Mucosa of stomach (tissue), 1 donor: ENCODE measurements around the gene PLEKHA5.

Source experiments
- H3K27me3 ChIP-seq: one replicate; pipeline ENCODE4 v1.7.0; 2013; ENCODE audit warnings: mild to moderate bottlenecking, low read length; ENCODE audit not compliant: control insufficient read depth, insufficient read depth
- H3K36me3 ChIP-seq: one replicate; pipeline ENCODE4 v1.7.0; 2013; ENCODE audit warnings: low read length; ENCODE audit not compliant: control insufficient read depth, insufficient read depth
- H3K4me1 ChIP-seq: one replicate; pipeline ENCODE4 v1.7.0; 2013; ENCODE audit warnings: mild to moderate bottlenecking, low read length; ENCODE audit not compliant: control insufficient read depth, insufficient read depth
- H3K4me3 ChIP-seq: one replicate; pipeline ENCODE4 v1.7.0; 2013; ENCODE audit warnings: low read length
- H3K9ac ChIP-seq: one replicate; pipeline ENCODE4 v1.7.0; 2013; ENCODE audit warnings: mild to moderate bottlenecking, low read length, moderate library complexity
- H3K9me3 ChIP-seq: one replicate; pipeline ENCODE4 v1.7.0; 2013; ENCODE audit warnings: mild to moderate bottlenecking, low read length, moderate library complexity; ENCODE audit not compliant: control insufficient read depth
- donor health status: Pancreatic carcinoma.

Gene PLEKHA5

DNA sequence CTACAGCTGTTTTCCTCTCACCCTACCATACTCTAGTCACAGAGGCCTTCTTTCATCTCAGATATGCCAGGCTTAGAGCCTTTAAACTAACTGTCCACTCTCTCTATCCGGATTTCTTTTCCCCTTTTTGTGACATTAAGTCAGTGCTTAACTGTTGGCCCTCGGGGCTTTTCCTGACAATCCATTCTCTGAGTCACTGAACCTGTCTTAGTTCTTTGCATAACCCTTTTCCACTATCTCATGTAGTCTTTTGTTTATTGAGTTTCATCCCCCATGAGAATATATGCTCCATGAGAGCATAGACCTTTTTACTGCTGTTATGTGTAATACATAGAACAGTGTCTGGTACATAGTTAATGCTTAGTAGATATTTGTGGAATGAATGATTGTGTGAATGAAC is 68.7 kb downstream of the PLEKHA5 start:
- Histone ChIP-seq H3K4me1 (peaks cover 9% of the 10 kb centered on the region), H3K9ac (no peak overlapping the region), H3K36me3 (no peaks in the 10 kb centered on the region), H3K4me3 (no peak overlapping the region), H3K9me3 (no peaks in the 10 kb centered on the region), H3K27me3 (no peaks in the 10 kb centered on the region)

GRCh38 chr12:19199332-19199731 is 69.8 kb downstream of the PLEKHA5 start:
- Histone ChIP-seq H3K36me3 (no peaks in the 10 kb centered on the region), H3K9me3 (no peaks in the 10 kb centered on the region), H3K27me3 (no peaks in the 10 kb centered on the region), H3K4me3 (no peak overlapping the region), H3K4me1 (peaks cover 11% of the 10 kb centered on the region), H3K9ac (no peak overlapping the region)

GRCh38 chr12:19200261-19200660 is 70.7 kb downstream of the PLEKHA5 start:
- Histone ChIP-seq H3K9ac (no peak overlapping the region), H3K36me3 (no peaks in the 10 kb centered on the region), H3K27me3 (no peaks in the 10 kb centered on the region), H3K4me1 (peaks cover 11% of the 10 kb centered on the region), H3K9me3 (no peaks in the 10 kb centered on the region), H3K4me3 (no peak overlapping the region)

DNA sequence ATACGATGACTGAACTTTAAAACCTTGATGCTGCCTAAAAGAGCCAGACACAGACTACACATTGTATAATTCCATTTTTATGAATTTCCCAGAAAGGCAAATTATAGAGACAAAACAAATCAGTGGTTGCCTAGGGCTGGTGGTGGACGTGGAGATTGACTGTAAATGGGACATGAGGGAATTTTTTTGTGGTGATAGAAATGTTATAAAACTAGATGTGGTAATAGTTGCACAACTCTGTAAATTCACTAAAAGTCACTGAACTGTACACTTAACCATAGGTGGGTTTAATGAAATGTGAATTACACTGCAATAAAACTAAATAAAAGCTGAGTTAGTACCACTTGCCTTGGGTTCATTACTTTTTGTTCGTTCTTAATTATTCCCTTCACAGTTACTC is 72.1 kb downstream of the PLEKHA5 start:
- Histone ChIP-seq H3K27me3 (no peaks in the 10 kb centered on the region), H3K9me3 (no peaks in the 10 kb centered on the region), H3K36me3 (no peaks in the 10 kb centered on the region), H3K4me1 (peaks cover 11% of the 10 kb centered on the region), H3K4me3 (no peak overlapping the region), H3K9ac (no peak overlapping the region)

DNA sequence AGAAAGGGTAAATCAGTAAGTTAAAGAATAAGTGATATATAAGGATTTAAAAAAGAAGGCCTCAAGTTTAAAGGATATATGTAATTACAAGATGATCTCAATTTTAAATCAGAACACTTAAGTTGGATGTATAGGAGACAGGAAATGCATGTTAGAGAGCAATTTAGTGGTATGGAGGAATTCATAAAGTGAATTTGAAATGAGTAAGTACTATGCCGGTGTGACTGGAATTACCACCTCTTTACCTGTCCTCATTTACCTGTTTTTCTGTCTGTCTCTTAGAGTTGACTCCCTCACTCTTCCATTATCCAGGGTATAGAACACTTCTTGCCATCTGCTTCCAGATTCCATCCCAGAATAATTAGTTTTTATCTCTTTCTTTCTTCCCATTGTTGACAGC is 73.5 kb downstream of the PLEKHA5 start:
- Histone ChIP-seq H3K4me1 (peaks cover 8% of the 10 kb centered on the region), H3K9ac (no peak overlapping the region), H3K27me3 (no peaks in the 10 kb centered on the region), H3K4me3 (no peak overlapping the region), H3K9me3 (no peaks in the 10 kb centered on the region), H3K36me3 (no peaks in the 10 kb centered on the region)

DNA sequence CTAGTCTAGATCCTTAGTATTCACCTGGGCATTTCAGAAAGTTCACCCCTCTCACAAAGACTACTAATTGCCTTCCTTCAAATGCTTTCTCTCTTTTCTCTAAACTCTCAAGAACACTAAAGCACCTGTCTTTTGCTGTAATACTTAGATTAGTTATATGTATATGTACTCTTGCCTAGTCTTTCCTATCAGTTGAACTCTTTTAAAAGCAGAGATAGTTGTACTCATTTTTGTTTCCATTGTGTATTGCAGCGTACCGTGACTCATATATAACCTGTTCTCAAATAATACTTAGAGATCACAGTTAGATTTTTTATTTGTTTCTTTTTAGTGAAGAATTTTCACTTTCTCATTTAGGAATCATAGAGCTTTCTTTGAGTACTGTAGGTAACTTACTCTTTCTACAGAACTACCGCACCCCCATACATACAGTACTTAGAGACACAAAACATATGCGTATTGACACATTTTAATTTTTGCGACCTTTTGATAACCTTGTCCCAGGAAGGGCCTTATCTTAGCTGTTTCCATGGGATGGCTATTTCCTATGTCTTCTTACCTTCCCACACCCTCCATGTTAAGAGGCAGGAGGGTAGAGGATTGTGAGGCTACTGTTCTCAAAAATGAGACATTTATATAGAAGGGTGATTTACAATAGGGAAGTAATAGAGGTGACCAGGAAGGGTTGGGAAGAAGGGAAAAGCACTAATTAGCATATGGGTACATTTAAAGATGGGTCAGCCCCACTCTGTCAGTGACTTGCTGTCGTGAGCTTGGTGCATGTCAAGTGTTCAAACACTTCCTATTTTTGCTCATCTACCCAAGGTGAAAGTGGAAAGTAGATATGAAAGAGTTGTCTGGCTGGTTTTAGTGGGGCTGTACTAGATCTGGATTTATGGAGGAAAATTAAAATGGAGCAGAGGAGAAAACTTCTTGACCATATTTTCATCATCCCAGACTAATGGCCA is 74.3 kb downstream of the PLEKHA5 start:
- Histone ChIP-seq H3K27me3 (no peaks in the 10 kb centered on the region), H3K4me1 (peaks cover 5% of the 10 kb centered on the region), H3K9ac (no peak overlapping the region), H3K4me3 (no peak overlapping the region), H3K36me3 (no peaks in the 10 kb centered on the region), H3K9me3 (no peaks in the 10 kb centered on the region)

DNA sequence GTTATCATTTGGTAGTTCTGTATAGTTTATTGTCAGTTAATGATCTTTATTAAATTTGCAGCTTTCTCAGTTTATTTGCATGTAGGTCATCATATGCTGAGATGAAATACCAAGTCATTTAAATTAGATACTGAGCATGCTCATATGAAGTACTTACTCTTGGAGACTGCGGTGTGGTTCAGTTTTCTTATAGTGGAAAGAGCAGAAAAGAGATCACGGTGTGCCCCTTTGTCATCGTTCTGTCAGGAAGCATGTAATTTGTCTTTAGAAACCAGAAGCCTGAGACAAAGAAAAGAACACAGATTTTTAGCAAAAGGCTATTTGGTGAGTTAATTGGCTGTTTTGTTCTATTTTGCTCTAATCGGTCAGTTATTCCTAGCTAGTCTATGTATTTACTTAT is 75.6 kb downstream of the PLEKHA5 start:
- H3K27me3 ChIP-seq = no peaks in the 10 kb centered on the region
- peaks cover 5% of the 10 kb centered on the region for H3K4me1 ChIP-seq
- H3K4me3 ChIP-seq = no peak overlapping the region
- H3K36me3 ChIP-seq = no peaks in the 10 kb centered on the region
- H3K9ac ChIP-seq = no peak overlapping the region
- no peaks in the 10 kb centered on the region for H3K9me3 ChIP-seq

GRCh38 chr12:19206493-19207077 is 77.1 kb downstream of the PLEKHA5 start:
- no peaks in the 10 kb centered on the region for H3K27me3 ChIP-seq
- no peaks in the 10 kb centered on the region for H3K36me3 ChIP-seq
- peaks cover 5% of the 10 kb centered on the region for H3K4me1 ChIP-seq
- no peak overlapping the region for H3K4me3 ChIP-seq
- H3K9me3 ChIP-seq = no peaks in the 10 kb centered on the region
- no peak overlapping the region for H3K9ac ChIP-seq

GRCh38 chr12:19208456-19208855 is 78.9 kb downstream of the PLEKHA5 start:
- no peaks in the 10 kb centered on the region for H3K27me3 ChIP-seq
- peaks cover under 1% of the 10 kb centered on the region for H3K4me1 ChIP-seq
- no peak overlapping the region for H3K4me3 ChIP-seq
- no peaks in the 10 kb centered on the region for H3K9me3 ChIP-seq
- no peaks in the 10 kb centered on the region for H3K36me3 ChIP-seq
- H3K9ac ChIP-seq = no peak overlapping the region

- H3K36me3 ChIP-seq = no peaks in the 10 kb centered on the region
- no peak overlapping the region for H3K9ac ChIP-seq
- H3K9me3 ChIP-seq = no peaks in the 10 kb centered on the region
- H3K27me3 ChIP-seq = no peaks in the 10 kb centered on the region
- no peaks in the 10 kb centered on the region for H3K4me1 ChIP-seq
- H3K4me3 ChIP-seq = no peak overlapping the region
Measured at GRCh38 chr12:19209661-19210060, 80.1 kb downstream of the PLEKHA5 start.

DNA sequence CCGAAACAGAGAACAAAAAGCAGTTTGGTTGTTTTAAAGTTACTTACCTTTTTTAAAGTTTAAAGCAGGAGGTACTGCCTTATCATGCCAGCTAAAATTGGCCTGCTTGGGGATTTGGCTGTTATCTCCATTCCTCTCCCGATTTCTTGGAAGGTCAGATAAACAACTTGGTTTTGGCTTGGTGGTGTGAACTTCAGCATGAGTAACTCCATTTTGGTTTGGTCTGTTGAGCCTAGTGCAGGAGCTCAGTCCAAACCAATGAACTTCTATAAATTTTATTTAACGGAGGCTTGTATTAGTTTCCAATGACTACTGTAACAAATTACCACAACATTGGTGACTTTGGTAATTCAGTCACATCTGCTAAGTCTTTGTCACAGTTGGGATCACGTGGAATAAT is 82.3 kb downstream of the PLEKHA5 start:
- Histone ChIP-seq H3K27me3 (no peaks in the 10 kb centered on the region), H3K36me3 (no peaks in the 10 kb centered on the region), H3K4me3 (no peak overlapping the region), H3K9me3 (no peaks in the 10 kb centered on the region), H3K4me1 (no peaks in the 10 kb centered on the region), H3K9ac (no peak overlapping the region)

DNA sequence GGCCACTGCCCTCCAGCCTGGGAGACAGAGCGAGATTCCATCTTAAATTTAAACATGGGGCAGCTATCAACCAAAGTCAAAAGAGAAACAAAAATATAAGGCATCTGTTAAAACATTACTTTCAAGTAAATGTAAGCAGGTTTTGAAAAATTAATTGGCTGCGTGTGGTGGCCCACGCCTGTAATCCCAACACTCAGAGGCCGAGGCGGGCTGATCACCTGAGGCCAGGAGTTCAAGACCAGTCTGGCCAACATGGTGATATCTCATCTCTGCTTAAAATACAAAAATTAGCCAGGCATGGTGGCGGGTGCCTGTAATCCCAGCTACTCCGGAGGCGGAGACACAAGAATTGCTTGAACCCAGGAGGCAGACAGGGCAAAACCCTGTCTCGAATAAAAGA is 82.7 kb downstream of the PLEKHA5 start:
- Histone ChIP-seq H3K9me3 (no peaks in the 10 kb centered on the region), H3K4me3 (no peak overlapping the region), H3K36me3 (no peaks in the 10 kb centered on the region), H3K4me1 (no peaks in the 10 kb centered on the region), H3K27me3 (no peaks in the 10 kb centered on the region), H3K9ac (no peak overlapping the region)
